ENCODE measurements around the gene TAF6L.

TAF6L gene

DNA sequence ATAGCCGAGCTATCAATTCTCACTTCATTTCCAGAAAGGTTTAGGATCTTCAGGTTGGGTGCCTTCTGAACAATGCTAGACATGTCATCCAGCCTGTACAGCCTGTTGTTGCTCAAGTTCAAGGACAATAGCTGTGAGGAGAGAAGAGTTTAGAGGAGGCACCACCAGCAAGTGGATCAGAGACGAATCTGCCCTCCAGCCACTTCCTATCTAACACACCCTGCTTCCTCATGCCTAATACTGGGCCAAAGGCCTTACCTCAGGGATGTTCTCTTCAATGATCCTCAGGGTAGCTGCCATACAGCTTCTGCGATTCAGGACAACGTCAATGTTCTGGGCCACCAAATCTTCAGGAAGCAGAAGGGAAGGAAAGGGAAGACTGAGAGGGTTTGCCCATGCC lies 29.9 kb downstream of the TAF6L start:
- DNase-seq (ENCODE audit: low spot score), result no peak
- TF ChIP-seq, protein P1, sequence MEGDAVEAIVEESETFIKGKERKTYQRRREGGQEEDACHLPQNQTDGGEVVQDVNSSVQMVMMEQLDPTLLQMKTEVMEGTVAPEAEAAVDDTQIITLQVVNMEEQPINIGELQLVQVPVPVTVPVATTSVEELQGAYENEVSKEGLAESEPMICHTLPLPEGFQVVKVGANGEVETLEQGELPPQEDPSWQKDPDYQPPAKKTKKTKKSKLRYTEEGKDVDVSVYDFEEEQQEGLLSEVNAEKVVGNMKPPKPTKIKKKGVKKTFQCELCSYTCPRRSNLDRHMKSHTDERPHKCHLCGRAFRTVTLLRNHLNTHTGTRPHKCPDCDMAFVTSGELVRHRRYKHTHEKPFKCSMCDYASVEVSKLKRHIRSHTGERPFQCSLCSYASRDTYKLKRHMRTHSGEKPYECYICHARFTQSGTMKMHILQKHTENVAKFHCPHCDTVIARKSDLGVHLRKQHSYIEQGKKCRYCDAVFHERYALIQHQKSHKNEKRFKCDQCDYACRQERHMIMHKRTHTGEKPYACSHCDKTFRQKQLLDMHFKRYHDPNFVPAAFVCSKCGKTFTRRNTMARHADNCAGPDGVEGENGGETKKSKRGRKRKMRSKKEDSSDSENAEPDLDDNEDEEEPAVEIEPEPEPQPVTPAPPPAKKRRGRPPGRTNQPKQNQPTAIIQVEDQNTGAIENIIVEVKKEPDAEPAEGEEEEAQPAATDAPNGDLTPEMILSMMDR (IDR thresholded peaks at IDR 0.05; ENCODE audit: extremely low read depth, missing control alignments), result no peak

DNA sequence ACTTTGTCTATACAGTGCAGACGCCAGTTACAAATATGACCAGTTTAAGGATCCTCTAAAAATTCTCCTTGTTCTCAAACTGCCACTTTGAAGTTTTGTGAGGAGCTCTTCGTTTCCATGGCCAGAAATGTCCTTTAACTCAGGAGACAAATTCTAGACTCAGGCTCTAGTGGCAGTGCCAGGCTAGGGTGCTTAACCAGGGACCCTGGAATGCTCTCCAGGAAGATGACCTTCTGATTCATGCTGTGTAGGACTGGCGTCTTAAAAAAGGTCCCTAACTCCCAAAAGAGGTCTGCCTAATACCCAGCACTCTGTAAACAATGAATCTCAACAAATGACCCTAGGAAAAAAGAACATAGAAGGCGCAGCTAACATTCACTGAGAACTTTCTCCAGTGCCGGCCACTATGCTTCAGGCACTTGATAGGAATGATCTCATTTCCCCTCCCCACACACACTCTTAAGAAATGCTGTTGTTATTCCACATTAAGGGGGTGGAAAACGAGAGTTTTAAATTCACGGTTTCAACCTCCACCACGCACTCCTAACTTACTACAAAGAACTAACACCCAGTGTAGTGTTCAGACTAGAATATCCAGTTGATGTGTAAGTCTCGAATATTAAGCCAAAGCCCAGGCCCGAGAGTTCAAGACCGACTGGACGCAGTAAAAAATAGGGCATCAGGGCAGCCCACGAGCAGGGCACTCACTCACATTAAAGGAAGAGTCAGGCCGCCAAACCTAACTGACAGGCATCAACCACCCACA lies 33.3 kb downstream of the TAF6L start:
- TF ChIP-seq, protein P1 (IDR thresholded peaks at IDR 0.05; ENCODE audit: extremely low read depth, missing control alignments), result no peak
- peak; percentile 40 for DNase-seq (ENCODE audit: low spot score)

DNA sequence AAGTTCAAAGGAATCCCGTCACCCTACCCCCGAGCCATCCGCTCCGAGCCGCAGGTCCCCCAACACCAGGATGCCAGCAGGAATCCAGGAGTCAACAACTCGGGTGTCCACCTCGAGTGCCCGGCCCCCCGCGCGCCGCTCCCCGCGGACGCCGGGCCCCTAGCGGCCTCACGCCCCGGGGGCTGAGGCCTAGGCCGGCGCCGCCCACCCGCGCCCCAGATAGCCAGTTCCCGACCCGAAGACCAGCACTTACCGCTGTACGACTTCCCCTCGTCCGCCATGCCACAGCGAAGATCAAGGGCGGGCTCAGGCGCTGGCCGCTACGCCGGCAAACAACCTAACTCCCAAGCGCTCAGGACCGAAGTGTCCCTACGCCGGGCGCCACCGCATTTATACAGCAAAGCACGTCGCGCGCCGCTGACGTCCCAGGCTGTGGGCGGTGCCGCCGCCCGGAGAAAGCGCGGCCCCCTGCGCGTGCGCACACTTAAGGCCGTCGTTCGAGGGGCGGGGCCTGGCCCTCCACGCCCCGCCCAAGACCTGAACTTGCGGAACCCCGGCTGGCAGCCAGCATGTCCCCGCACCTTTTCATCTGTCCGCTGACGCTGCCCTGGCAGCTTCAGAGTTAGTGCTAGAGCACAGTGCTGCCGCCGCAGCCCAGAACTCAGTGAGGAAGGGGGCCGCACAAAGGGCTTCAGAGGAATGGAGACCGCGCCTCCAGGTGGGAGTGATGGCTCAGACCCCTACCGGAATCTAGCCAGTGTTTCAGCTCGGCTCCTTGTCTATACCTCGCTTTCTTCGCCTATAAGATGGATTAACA lies 34.1 kb downstream of the TAF6L start, which contains the start of gene NXF1:
Gene NXF1, minus strand, starts transcription at position 365 of the 817 bp plus-strand sequence. Its CDS starts 84 bp downstream, at position 281.
- peak; percentile 99 for DNase-seq (ENCODE audit: low spot score)
- TF ChIP-seq, protein P1 (IDR thresholded peaks at IDR 0.05; ENCODE audit: extremely low read depth, missing control alignments), result no peak

DNA sequence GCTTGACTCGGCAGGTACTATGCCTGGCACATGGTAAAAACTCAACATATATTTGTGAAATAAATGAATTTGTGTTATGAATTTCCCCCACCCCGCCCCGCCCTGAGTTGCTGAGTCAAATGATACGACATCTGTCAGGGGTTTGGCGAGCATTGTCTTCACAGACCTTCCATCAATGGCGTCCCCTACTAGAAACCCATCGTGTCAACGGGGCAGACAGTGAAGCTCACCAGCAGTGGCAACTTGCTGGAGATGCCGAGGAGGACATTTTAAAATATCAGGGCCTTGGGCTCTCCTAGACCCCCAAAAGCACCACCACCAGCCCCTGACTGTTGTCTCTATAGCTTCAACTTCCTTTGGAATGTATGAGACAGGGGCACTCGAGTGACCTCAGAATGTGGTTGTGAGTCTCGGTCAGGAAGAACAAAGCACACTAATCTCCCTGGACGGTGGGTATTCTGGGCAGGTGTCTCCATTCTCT lies 34.8 kb downstream of the TAF6L start:
- TF ChIP-seq, protein P1 (IDR thresholded peaks at IDR 0.05; ENCODE audit: extremely low read depth, missing control alignments), result no peak
- DNase-seq (ENCODE audit: low spot score), result peak; percentile 28

DNA sequence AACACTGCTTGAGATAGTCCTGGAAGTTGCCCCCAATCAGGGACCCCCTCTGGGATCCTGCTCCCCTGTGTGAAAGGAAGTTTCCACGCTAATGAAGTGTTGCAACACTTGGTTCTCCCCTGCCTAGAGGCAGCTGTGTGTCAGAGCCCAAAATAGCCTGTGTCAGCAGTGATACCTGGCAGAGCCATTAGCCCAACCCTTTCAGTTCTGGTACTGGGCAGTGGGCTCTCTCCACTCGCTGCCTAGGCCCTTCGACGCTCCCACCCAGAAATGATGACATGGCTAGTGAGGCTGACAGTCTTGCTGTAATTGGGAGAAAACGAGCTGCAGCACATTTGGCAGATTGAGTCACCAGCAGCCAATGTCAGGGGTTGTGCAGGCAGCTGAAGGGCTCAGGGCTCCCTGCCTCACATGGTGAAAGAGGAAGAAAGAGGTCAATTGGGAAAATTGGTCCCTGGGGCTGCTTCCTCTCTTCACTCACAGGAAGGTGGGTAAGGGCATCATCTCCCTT lies 35.5 kb downstream of the TAF6L start:
- no peak for DNase-seq (ENCODE audit: low spot score)

DNA sequence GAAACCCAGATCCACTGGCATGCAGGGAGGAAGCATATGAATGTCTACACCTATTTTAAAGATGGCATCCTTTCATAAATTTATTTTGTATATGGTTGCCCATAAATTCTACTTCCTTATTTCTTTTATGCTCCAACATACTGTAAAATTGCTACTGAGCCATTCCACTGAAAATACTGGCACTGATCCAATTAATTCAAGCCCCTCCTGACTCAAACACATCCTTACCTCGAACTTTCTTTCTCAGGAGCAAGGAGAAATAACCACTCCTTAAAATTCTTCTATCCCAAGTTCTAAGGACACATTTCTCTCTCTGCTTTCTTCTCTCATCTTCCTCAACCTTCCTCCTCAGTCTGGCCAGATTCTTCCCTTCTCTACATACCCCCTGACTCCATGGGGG lies 39.6 kb downstream of the TAF6L start:
- TF ChIP-seq, protein P1 (IDR thresholded peaks at IDR 0.05; ENCODE audit: extremely low read depth, missing control alignments), result no peak
- no peak for DNase-seq (ENCODE audit: low spot score)

More for the DNA sequence above, 35.5 kb downstream of the TAF6L start:
- TF ChIP-seq, protein P1 (IDR thresholded peaks at IDR 0.05; ENCODE audit: extremely low read depth, missing control alignments), result no peak

DNA sequence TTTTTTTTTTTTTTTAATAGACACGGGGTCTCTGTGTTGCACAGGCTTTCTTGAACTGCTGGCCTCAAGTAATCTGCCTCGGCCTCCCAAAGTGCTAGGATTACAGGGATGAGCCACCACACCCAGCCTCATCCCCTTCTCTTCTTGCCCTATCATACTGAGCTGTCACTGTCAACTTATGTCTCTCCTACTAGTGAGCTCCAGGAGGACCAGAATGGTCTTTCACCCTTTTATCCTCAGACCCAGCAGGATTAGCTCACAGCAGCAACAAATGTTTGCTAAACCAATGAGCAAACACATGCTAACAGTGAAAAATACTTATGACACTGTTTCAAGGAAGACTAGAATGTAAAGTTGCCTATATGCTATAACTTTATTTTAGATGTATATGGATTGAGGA lies 40.5 kb downstream of the TAF6L start:
- DNase-seq (ENCODE audit: low spot score), result no peak
- TF ChIP-seq, protein P1 (IDR thresholded peaks at IDR 0.05; ENCODE audit: extremely low read depth, missing control alignments), result no peak

Data from GM20000 (cell line).